SKM-1 treated with dmso at 0.1 percent for 144 hours (cell line): ENCODE results near the gene AFAP1L1.

Source experiments
- DNase-seq: peaks from one replicate; lab custom pipeline; 2025; ENCODE audit not compliant: unreplicated experiment; lab: John Stamatoyannopoulos, UW

AFAP1L1 gene

GRCh38 chr5:149310947-149311658, 39.4 kb downstream of the AFAP1L1 start:
- no peak for DNase-seq

GRCh38 chr5:149313151-149313841, 41.6 kb downstream of the AFAP1L1 start:
- DNase-seq, result no peak

- DNase-seq, result no peak
These were observed 43.0 kb downstream of the AFAP1L1 start for GRCh38 chr5:149314571-149315111.

GRCh38 chr5:149315753-149316152, 44.1 kb downstream of the AFAP1L1 start:
- DNase-seq, result no peak

- peak; percentile 57 for DNase-seq
These were observed 45.8 kb downstream of the AFAP1L1 start for GRCh38 chr5:149317281-149318048.

- no peak for DNase-seq
These were observed 47.5 kb downstream of the AFAP1L1 start for GRCh38 chr5:149319174-149319573.

GRCh38 chr5:149320791-149321330, 49.2 kb downstream of the AFAP1L1 start:
- no peak for DNase-seq

GRCh38 chr5:149322518-149322917, 50.9 kb downstream of the AFAP1L1 start:
- no peak for DNase-seq

GRCh38 chr5:149323210-149323609, 51.6 kb downstream of the AFAP1L1 start:
- DNase-seq, result no peak

- DNase-seq, result no peak
These were observed 52.1 kb downstream of the AFAP1L1 start for GRCh38 chr5:149323621-149324205.

- no peak for DNase-seq
These were observed 53.0 kb downstream of the AFAP1L1 start for GRCh38 chr5:149324641-149325040.

GRCh38 chr5:149325166-149325735, 53.6 kb downstream of the AFAP1L1 start:
- no peak for DNase-seq

GRCh38 chr5:149325894-149326293, 54.2 kb downstream of the AFAP1L1 start:
- no peak for DNase-seq

- no peak for DNase-seq
These were observed 55.0 kb downstream of the AFAP1L1 start for GRCh38 chr5:149326611-149327010.

GRCh38 chr5:149328177-149328576, 56.5 kb downstream of the AFAP1L1 start:
- no peak for DNase-seq

GRCh38 chr5:149333711-149334443, 62.2 kb downstream of the AFAP1L1 start:
- no peak for DNase-seq

- no peak for DNase-seq
These were observed 66.1 kb downstream of the AFAP1L1 start for GRCh38 chr5:149337736-149338135.

- no peak for DNase-seq
These were observed 66.7 kb downstream of the AFAP1L1 start for GRCh38 chr5:149338364-149338763.

GRCh38 chr5:149340920-149341319, 69.3 kb downstream of the AFAP1L1 start:
- no peak for DNase-seq

- DNase-seq, result no peak
These were observed 70.2 kb downstream of the AFAP1L1 start for GRCh38 chr5:149341876-149342275.
